Coronary artery (tissue), 2 donors: ENCODE data around the gene PSMA7.
A peak's percentile ranks its signal among the peaks of the same experiment; 100 is the strongest.

Source experiments
- DNase-seq: peaks from one replicate; pipeline ENCODE4 v3.0.0-alpha.2; 2017; ENCODE audit warnings: low spot score
- H3K27ac ChIP-seq, 2 donors: fragments of 200-600 bp; sonication (generic); one replicate each; pipeline ENCODE4 v1.5.1; 2016 to 2019
- H3K4me3 ChIP-seq: fragments of 200-600 bp; sonication (generic); 2 replicates; pipeline ENCODE4 v1.5.1; 2016; ENCODE audit warnings: mild to moderate bottlenecking, moderate library complexity
- CTCF ChIP-seq: fragments of 200-600 bp; sonication (generic); IDR thresholded peaks from one replicate; pipeline ENCODE4 v1.5.1; 2019; ENCODE audit warnings: antibody characterized with exemption

Gene PSMA7

GRCh38 chr20:62147528-62147927 is 4.3 kb upstream of the PSMA7 start:
- no peak overlapping the region for H3K27ac ChIP-seq
- no peak for DNase-seq
- TF ChIP-seq CTCF: no peak
- no peak overlapping the region for H3K4me3 ChIP-seq

DNA sequence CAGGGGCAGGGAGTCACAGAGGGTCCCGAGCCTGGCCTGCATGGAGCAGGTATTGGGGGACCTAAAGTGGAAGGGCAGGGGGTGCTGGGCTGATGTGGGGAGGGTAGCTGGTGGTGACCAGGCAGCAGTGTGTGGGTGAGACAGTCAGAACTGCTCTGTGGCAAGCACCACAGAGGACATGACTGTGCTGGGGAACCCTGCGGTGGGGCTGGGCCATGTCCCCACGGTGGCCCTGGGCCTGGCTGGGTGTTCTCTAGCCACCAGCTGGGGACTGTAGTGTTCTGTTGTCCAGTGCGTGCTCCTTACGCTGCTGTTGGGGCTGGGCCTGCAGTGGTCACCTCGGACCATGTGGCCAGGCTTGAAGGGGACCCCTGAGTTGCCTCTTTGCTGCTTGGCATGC is 3.9 kb upstream of the PSMA7 start:
- H3K27ac ChIP-seq: no peak overlapping the region
- TF ChIP-seq CTCF: no peak
- peak; percentile 63 for DNase-seq
- no peak overlapping the region for H3K4me3 ChIP-seq

DNA sequence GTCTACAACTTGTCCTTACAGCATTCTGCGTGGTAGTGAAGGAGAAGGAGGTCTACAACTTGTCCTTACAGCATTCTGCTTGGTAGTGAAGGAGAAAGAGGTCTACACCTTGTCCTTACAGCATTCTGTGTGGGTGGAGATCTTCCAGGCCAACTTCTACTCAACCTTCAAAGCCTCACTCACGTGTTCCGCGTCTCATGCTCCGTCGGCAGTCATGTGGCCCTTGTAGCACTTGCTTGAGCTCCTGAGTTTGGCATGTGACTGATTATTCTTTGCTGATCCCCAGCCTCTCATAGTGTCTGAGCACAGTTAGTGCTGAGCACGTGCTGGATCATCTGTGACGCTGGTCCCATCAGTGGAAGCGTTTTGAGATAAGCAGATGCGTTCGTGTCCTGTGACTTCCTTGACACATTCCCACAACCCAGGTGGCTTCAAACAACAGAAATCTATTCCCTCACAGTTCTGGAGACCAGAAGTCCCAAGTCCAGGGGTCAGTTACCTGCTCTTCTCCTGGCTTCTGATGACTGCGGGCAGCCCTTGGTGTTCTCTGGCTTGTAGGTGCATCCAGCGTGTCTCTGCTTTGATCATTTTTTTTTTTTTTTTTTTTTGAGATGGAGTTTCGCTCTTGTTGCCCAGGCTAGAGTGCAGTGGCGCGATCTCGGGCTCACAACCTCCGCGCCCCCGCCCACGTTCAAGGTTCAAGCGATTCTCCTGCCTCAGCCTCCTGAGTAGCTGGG is 3.0 kb upstream of the PSMA7 start:
- Histone ChIP-seq H3K4me3 (no peak overlapping the region), H3K27ac (no peak overlapping the region)
- peak; percentile 64 for DNase-seq
- TF ChIP-seq CTCF: no peak

GRCh38 chr20:62145688-62146018 is 2.5 kb upstream of the PSMA7 start:
- Histone ChIP-seq H3K4me3 (no peak overlapping the region), H3K27ac (no peak overlapping the region)
- TF ChIP-seq CTCF: no peak
- no peak for DNase-seq

- no peak for TF ChIP-seq CTCF
- Histone ChIP-seq H3K4me3 (peak overlapping the region; percentile 91), H3K27ac (peak overlapping the region; percentile 77 to 98)
- peak; percentile 74 for DNase-seq
Measured at GRCh38 chr20:62143957-62144825, 997 bp upstream of the PSMA7 start.

DNA sequence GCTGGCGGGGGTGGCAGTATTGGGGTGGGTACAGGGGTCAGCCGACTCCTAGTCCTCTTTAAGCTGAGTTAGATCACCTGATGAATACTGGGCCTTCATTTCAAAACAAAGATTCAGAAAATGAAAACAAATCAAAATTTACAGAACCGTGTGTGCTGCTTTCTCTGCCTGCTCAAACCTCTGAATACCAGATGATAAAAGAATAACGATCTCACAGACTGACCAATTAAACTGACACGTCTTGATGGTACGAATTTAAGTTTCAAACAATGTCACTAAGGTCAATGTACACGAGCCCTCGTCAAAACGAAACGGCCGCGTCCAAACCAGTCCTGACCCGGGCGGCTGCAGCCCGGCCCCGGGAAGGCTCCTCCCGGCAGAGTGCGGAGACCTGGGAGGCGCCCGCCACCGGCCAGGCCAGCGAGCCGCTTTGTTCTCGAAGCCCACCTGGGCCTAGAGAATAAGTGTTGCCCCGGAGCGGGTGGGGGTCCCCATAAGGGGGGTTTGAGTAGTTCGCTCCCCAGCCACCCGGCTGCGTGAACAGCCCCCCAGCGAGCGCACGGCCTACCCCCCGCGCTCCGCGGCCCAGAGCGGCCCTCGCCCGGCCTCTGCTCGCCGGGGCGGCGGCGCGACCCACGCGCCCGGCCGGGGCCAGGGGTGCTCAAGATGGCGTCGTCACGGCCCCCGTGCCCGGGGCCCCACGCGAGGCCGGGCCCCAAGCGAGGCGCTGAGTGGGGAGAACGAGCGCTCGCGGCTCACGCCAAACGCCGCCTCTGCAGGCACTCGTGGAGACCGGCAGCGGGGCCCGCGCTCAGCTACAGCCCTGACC is 728 bp downstream of the PSMA7 start:
- peak overlapping the region; percentile 77 to 98 for H3K27ac ChIP-seq
- DNase-seq: no peak

More for the DNA sequence above, 728 bp downstream of the PSMA7 start:
- no peak for TF ChIP-seq CTCF
- H3K4me3 ChIP-seq: peak overlapping the region; percentile 91
